ENCODE results near the gene ABR.
"Not testable (repeated sequence)": the region's sequence is repeated elsewhere in the genome, so short reads cannot be mapped to it uniquely, and the experiment has no call there.

The ABR gene

DNA sequence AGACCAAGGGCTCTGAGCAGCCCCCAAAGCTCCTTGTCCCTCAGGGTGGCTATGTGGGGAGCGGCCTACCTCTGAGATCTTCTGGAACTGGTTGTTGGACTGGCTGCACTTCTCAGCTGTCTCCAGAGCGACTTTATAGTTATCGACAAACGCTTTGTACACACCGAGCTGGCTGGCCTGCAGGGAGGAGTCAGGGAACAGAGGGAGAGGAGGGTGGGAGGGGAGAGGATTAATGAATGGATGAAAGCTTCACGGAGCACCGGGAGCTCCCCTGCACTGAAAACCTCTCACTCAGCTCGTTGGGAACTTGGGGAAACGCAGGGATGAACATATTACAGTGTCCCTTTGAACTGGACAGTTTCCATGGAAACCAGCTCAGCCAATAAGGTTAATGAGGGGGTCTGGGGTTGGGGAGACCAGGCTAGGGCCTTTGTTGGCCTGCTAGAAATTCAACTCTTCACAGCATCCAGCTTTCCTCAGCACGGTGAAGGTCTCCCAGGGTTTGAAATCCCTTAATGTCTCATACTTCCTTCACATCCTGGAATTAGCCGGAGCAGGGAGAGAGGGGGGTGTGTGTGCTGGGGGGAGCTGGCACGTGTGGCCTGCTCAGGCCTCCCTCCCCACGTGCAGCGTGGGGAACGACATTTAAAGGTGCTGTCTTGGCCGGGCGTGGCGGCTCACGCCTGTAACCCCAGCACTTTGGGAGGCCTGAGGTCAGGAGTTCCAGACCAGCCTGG, 96.2 kb downstream of the ABR start:
- Mint-ChIP-seq H3K27me3 (ENCODE audit: low read depth) (no peaks in the 10 kb centered on the region), H3K4me3 (no peak overlapping the region), H3K4me1 (ENCODE audit: low read depth) (no peaks in the 10 kb centered on the region), H3K9me3 (no peaks in the 10 kb centered on the region), H3K36me3 (ENCODE audit: low read depth) (peaks cover 15% of the 10 kb centered on the region), H3K27ac (no peak overlapping the region)
- DNase-seq (ENCODE audit: low spot score): no peak

GRCh38 chr17:1082579-1082978, 97.2 kb downstream of the ABR start:
- DNase-seq (ENCODE audit: low spot score): no peak
- no peak overlapping the region for H3K27ac Mint-ChIP-seq
- H3K9me3 Mint-ChIP-seq: no peaks in the 10 kb centered on the region
- peaks cover 18% of the 10 kb centered on the region for H3K36me3 Mint-ChIP-seq (ENCODE audit: low read depth)
- H3K27me3 Mint-ChIP-seq (ENCODE audit: low read depth): no peaks in the 10 kb centered on the region
- H3K4me1 Mint-ChIP-seq (ENCODE audit: low read depth): no peaks in the 10 kb centered on the region
- no peak overlapping the region for H3K4me3 Mint-ChIP-seq

DNA sequence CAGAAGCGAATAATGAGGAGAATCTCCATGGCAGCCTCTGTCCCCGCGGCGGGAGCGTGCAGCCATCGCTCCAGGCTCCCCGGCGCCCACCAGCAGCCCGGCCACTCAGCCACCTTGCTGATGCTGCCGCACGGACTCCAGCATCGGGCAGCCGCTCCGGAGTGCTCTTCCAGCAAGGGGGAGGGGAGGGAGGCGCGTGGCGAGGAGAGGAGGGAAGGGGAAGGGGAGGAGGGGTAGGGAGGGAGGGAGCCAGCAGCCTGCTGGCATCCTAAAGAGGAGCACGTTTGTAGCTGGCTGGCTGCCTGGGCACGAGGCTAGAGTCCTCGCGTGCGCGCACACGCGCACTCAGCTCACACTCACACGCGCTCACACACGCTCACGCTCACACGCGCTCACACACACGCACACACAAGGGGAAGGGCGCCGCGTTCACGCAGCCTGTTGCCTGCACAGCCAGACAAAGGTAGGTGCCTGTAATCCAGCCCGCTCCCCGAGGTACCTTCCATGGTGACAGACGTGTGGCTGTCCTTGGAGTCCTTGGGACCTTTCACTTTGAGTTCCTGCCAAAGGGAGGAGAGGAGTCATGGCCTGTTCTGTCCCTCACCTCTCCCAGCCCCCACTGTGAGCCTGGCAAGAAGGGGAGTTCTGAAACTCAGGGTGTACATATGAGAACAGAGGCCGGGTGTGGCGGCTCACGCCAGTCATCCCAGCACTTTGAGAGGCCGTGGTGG, 100.8 kb downstream of the ABR start:
- Mint-ChIP-seq H3K4me1 (ENCODE audit: low read depth) (no peaks in the 10 kb centered on the region), H3K4me3 (no peak overlapping the region), H3K36me3 (ENCODE audit: low read depth) (peaks cover 18% of the 10 kb centered on the region)

DNA sequence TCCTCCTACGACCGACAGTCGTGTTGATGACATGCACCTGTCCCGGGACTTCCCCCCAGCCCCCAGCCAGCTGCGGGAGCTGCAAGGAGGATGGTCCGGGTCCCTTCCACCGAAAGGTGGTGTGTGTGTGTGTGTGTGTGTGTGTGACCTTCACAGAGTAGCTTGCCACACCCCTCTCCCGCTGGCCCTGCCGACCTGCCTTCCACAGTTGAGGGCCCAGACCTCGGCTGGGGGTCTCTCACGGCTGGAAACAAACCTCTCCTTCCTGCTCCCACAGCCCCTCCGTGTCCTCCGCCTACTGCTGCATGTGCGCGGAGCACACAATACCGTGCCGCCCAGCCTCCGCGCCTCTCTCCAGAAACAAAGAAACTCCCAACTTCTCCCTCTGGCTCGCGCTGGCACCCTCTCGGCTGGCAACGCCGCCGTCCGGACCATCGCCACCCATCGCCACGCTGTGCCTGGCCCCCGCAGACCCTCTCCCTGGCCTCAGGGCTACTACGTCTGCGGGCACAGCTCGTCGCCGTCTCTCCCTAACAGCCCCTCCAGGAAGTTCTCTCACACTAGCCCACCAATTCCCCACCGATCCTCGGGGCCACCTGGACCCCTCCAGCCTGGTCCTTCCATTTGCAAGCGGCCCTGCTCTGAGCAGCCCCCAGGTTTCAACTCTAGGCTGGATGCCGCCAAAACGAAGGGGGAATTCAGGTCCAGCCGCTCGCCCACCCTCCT, 101.6 kb downstream of the ABR start:
- H3K4me3 Mint-ChIP-seq: no peak overlapping the region
- peaks cover 19% of the 10 kb centered on the region for H3K36me3 Mint-ChIP-seq (ENCODE audit: low read depth)
- H3K27ac Mint-ChIP-seq: no peak overlapping the region

More for the DNA sequence above, 100.8 kb downstream of the ABR start:
- H3K9me3 Mint-ChIP-seq: no peaks in the 10 kb centered on the region
- DNase-seq (ENCODE audit: low spot score): no peak
- no peaks in the 10 kb centered on the region for H3K27me3 Mint-ChIP-seq (ENCODE audit: low read depth)
- H3K27ac Mint-ChIP-seq: no peak overlapping the region

DNA sequence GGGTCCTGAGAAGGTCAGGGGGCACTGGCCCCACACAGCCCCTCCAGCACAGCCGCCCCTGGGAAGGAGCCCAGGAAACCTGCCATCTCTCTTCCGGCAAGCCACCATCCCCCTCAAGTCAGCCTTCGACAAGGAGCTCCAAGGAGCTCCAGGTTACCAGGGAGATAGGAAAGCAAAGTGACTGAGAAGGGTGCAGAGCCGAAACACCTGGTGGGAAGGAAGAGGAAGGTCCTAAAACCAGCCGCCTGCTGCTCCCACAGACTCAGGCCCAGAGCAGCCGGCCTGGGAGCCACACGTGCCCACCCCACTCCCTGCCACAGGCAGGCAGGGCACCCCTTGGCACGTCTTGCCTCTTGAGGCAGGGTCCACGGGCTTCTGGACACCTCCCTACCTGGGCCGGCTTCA, 102.2 kb downstream of the ABR start:
- no peak overlapping the region for H3K27ac Mint-ChIP-seq
- H3K9me3 Mint-ChIP-seq: no peaks in the 10 kb centered on the region
- peaks cover 16% of the 10 kb centered on the region for H3K36me3 Mint-ChIP-seq (ENCODE audit: low read depth)
- no peaks in the 10 kb centered on the region for H3K27me3 Mint-ChIP-seq (ENCODE audit: low read depth)
- no peak for DNase-seq (ENCODE audit: low spot score)
- H3K4me1 Mint-ChIP-seq (ENCODE audit: low read depth): no peaks in the 10 kb centered on the region
- no peak overlapping the region for H3K4me3 Mint-ChIP-seq

More for the DNA sequence above, 101.6 kb downstream of the ABR start:
- Mint-ChIP-seq H3K27me3 (ENCODE audit: low read depth) (no peaks in the 10 kb centered on the region), H3K9me3 (no peaks in the 10 kb centered on the region), H3K4me1 (ENCODE audit: low read depth) (no peaks in the 10 kb centered on the region)
- no peak for DNase-seq (ENCODE audit: low spot score)

DNA sequence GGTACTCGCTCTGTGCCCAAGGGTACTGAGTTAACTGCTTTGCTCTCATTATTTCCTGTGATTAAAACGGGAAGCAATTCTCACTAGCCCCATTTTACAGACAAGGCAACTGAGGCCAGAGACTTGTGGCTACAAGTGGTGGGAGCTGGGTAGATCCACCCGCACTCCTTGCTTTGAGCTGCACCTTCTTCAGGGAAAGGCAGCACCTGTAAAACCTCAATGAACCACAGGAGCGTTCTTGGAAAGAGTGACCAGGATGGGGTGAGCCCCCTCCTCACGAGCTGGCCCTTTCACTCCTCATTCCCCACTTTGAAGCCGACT, 102.8 kb downstream of the ABR start:
- Mint-ChIP-seq H3K4me1 (ENCODE audit: low read depth) (no peaks in the 10 kb centered on the region), H3K36me3 (ENCODE audit: low read depth) (peaks cover 17% of the 10 kb centered on the region), H3K4me3 (no peak overlapping the region), H3K9me3 (no peaks in the 10 kb centered on the region), H3K27ac (no peak overlapping the region), H3K27me3 (ENCODE audit: low read depth) (no peaks in the 10 kb centered on the region)
- no peak for DNase-seq (ENCODE audit: low spot score)

DNA sequence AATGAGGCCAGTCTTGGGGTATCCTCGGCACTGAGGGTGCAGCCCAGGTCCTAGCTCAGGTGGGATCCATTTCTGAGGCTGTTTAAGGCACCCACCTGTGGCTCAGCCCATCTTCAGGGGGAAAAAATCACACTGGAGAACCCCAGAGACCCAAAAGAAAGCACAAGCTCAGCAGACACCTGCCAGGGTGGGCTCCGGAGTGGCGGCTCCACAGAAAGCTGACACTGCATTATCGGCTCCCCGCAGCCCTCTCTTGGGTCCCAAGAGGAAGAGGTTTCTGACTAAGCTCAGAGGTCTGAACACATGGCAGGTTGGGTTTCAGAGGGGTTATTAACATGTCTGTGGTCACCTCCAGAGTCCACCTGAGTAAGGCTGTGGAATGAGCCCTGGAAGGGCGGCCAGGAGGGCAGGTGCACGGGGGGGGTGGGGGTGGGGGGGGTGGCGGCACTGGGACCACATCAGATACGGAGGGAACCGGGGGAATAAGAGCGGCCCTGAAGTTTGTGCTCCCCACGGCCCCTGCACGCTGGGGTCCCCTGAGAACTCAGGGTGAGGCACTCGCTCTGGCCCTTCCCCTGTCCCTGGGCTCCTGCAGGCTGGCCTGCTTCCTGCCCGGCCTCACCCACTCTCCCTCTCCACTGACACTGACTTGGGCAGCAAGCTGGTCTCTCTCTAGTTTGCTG, 103.3 kb downstream of the ABR start:
- H3K9me3 Mint-ChIP-seq: no peaks in the 10 kb centered on the region
- no peak for DNase-seq (ENCODE audit: low spot score)
- H3K36me3 Mint-ChIP-seq (ENCODE audit: low read depth): peaks cover 18% of the 10 kb centered on the region
- no peak overlapping the region for H3K27ac Mint-ChIP-seq
- H3K27me3 Mint-ChIP-seq (ENCODE audit: low read depth): no peaks in the 10 kb centered on the region
- no peaks in the 10 kb centered on the region for H3K4me1 Mint-ChIP-seq (ENCODE audit: low read depth)
- no peak overlapping the region for H3K4me3 Mint-ChIP-seq

- Mint-ChIP-seq H3K9me3 (no peaks in the 10 kb centered on the region), H3K4me1 (ENCODE audit: low read depth) (no peaks in the 10 kb centered on the region), H3K27ac (no peak overlapping the region), H3K36me3 (ENCODE audit: low read depth) (peaks cover 25% of the 10 kb centered on the region), H3K27me3 (ENCODE audit: low read depth) (no peaks in the 10 kb centered on the region), H3K4me3 (no peak overlapping the region)
- DNase-seq (ENCODE audit: low spot score): no peak
These were observed 104.7 kb downstream of the ABR start for GRCh38 chr17:1074886-1075605.

- not testable (repeated sequence) for DNase-seq (ENCODE audit: low spot score); H3K9me3 Mint-ChIP-seq; H3K27ac Mint-ChIP-seq; H3K4me1 Mint-ChIP-seq (ENCODE audit: low read depth); H3K4me3 Mint-ChIP-seq; H3K27me3 Mint-ChIP-seq (ENCODE audit: low read depth)
- peaks cover 24% of the 10 kb centered on the region for H3K36me3 Mint-ChIP-seq (ENCODE audit: low read depth)
These were observed 105.7 kb downstream of the ABR start for GRCh38 chr17:1073963-1074625.

DNA sequence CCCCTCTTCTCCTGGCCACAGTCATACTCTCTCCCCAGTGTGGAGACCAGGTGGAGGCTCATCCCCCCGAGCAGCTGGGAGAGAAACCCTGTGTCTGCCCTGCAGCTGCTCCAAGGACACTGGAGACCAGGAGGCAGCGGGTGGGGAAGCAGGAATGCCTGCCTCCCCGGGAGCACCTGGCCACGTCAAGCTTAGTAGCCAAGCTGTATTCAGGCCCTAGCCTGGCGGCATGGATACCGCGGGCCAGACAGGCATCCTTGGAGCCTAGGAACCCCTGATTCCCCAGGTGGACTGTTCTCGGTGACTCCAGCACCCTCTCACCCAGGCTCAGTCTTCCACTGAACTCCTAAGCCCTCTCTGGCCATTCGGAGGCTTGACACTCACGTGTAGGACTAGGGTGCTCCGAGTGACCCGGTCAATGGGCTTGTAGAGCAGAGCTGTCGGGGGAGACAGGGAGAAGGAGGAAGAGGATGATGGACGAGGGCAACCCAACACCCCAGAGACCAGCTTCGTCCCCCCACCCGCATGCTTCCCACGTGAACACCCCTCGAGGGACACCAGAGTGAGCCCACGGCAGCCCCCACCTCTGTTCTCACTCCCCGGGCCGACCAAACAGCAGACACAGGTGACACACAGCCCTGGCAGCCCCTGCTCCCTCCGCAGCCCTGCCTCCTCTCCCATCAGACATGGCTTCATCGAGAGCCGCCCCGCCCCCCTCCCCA, 106.4 kb downstream of the ABR start:
- DNase-seq (ENCODE audit: low spot score): no peak
- no peaks in the 10 kb centered on the region for H3K4me1 Mint-ChIP-seq (ENCODE audit: low read depth)
- H3K9me3 Mint-ChIP-seq: no peaks in the 10 kb centered on the region
- no peak overlapping the region for H3K4me3 Mint-ChIP-seq
- no peaks in the 10 kb centered on the region for H3K27me3 Mint-ChIP-seq (ENCODE audit: low read depth)
- peaks cover 27% of the 10 kb centered on the region for H3K36me3 Mint-ChIP-seq (ENCODE audit: low read depth)
- no peak overlapping the region for H3K27ac Mint-ChIP-seq

DNA sequence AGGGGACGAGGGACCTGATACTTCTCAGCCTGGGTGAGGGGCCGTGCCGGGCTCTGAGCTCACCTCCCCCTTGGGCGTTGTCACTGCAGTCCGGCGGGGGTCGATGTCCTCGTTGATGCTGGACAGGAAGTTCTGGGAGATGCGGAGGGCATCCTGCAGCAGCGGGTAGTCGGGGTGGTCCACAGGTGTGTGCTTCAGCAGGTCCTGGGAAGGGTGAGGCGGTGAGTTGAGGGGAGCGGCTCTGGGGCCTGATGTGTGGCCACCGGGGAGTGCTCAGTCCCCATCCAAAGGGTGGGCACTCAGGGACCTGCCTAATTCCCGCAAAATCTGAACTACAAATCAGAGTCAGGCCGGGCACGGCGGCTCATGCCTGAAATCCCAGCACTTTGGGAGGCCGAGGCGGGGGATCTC, 107.2 kb downstream of the ABR start:
- H3K9me3 Mint-ChIP-seq: no peaks in the 10 kb centered on the region
- H3K4me3 Mint-ChIP-seq: no peak overlapping the region
- no peak for DNase-seq (ENCODE audit: low spot score)
- H3K27ac Mint-ChIP-seq: no peak overlapping the region
- peaks cover 34% of the 10 kb centered on the region for H3K36me3 Mint-ChIP-seq (ENCODE audit: low read depth)
- H3K4me1 Mint-ChIP-seq (ENCODE audit: low read depth): no peaks in the 10 kb centered on the region
- H3K27me3 Mint-ChIP-seq (ENCODE audit: low read depth): no peaks in the 10 kb centered on the region

DNA sequence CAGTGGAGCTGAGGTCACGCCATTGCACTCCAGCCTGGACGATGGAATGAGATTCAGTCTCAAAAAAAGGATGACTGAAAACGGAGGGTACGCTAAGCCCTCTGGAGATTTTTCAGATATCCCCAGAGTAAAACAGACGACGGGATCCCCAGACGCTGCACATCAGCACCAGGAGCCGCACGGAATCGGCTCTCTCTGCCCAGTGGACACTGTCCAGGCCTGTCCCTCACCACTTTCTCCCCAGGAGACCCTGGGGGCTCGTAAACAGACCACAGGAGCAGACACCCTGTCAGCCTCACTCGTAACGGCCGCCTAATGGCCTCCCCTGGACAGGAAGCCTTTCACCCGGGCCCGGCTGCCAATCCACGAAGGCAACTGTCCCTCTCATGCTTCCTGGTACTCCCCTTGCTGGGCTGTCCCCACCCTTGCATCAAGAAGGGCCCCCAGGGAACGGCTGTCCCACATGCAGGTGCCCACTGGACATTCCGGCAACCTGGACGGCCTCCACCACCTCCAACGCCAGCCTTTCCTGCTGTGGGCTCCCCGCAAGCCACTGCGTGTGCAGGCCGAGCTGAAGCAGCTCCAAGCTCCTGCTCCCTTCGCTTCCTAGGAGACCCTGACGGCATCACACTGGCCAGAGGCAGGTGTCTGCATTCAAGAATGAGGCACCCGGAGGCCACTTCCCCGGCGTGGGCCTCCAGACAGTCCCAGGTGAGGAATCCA, 108.5 kb downstream of the ABR start:
- Mint-ChIP-seq H3K9me3 (peaks cover 6% of the 10 kb centered on the region), H3K27ac (no peak overlapping the region), H3K27me3 (ENCODE audit: low read depth) (no peaks in the 10 kb centered on the region), H3K36me3 (ENCODE audit: low read depth) (peaks cover 42% of the 10 kb centered on the region), H3K4me3 (no peak overlapping the region), H3K4me1 (ENCODE audit: low read depth) (no peaks in the 10 kb centered on the region)
- no peak for DNase-seq (ENCODE audit: low spot score)
